Epithelial cell of esophagus (primary cell): ENCODE measurements around the gene JADE2.
A peak's percentile ranks its signal among the peaks of the same experiment; 100 is the strongest.

Experiments
- DNase-seq: peaks from one replicate; pipeline ENCODE4 v3.0.0; 2010; ENCODE audit warnings: low read depth
- H3K4me3 ChIP-seq: 2 replicates; pipeline ENCODE4 v1.5.1; 2011; ENCODE audit warnings: mild to moderate bottlenecking, low read length, control low read depth
- TF ChIP-seq, protein P1 (sequence below): IDR thresholded peaks from 2 replicates; pipeline ENCODE4 v1.5.1; 2011; ENCODE audit warnings: low read depth, mild to moderate bottlenecking, low read length, control low read depth, inconsistent platforms; ENCODE audit not compliant: insufficient read depth; ENCODE audit errors: missing control alignments

JADE2 gene

DNA sequence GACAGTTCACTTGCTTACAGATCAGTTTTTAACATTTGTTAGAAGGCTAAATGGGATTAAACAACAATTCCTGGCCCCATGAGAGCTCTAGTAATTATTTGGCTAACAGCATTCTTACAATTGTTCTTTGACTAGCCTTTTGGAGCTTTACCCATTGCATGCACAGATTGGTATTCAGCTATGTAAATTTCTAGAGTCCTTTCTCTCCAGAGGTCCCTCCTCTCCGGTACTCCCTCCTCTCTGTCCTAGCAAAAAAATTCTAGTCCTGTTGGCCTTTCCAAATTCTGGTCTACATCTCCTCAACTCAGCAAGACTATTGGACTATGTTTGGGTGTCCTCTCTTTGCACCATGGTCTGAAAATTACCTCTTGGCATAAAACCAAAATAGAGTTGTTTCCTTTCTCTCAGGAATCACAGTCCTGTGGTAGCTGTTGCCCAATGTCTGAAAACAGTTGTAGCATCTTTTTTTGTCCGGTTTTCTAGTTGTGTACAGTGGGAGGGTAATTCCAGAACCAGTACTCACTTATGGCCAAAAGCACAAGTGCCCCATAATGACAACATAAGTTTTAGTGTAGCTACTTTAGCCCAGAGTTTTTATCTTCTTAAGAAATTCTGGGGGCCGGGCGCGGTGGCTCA, 89.1 kb downstream of the JADE2 start:
- no peak for DNase-seq
- TF ChIP-seq, protein P1, sequence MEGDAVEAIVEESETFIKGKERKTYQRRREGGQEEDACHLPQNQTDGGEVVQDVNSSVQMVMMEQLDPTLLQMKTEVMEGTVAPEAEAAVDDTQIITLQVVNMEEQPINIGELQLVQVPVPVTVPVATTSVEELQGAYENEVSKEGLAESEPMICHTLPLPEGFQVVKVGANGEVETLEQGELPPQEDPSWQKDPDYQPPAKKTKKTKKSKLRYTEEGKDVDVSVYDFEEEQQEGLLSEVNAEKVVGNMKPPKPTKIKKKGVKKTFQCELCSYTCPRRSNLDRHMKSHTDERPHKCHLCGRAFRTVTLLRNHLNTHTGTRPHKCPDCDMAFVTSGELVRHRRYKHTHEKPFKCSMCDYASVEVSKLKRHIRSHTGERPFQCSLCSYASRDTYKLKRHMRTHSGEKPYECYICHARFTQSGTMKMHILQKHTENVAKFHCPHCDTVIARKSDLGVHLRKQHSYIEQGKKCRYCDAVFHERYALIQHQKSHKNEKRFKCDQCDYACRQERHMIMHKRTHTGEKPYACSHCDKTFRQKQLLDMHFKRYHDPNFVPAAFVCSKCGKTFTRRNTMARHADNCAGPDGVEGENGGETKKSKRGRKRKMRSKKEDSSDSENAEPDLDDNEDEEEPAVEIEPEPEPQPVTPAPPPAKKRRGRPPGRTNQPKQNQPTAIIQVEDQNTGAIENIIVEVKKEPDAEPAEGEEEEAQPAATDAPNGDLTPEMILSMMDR: no peak
- no peak overlapping the region for H3K4me3 ChIP-seq

DNA sequence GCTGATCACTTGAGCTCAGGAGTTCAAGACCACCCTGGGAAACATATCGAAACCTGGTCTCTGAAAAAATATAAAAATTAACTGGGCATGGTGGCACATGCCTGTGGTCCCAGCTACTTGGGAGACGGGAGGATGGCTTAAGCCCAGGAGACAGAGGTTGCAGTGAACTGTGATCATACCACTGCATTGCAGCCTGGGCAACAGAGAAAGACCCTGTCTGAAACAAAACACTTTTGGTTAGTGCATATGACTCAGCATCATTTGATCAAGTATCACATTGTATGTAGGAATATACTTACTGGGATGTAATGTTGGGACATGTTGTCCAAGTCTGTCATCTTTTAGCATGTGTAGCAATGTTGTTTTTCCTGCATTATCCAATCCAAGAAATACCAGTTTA, 95.2 kb downstream of the JADE2 start:
- TF ChIP-seq, protein P1: no peak
- DNase-seq: no peak
- no peak overlapping the region for H3K4me3 ChIP-seq

DNA sequence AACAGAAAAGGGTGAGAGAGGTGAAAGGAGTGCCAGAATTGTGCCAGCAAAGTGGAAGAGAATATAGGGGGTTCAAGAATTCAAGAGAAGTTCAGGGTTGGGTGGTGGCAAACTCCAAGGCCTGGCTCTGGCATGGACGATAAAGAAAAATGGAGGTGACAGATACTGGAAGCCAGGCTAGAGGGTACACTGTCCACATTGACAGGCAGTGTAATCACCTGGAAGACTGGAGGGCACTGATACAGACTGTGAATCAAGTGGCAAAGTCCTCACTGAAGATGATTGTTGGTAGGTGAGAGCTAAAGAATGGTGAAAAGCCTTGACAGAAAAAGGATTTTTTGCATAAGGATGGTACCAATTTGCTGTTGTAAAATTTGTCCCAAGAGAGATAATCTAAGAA, 100.1 kb downstream of the JADE2 start:
- no peak for DNase-seq
- no peak overlapping the region for H3K4me3 ChIP-seq
- TF ChIP-seq, protein P1: no peak

DNA sequence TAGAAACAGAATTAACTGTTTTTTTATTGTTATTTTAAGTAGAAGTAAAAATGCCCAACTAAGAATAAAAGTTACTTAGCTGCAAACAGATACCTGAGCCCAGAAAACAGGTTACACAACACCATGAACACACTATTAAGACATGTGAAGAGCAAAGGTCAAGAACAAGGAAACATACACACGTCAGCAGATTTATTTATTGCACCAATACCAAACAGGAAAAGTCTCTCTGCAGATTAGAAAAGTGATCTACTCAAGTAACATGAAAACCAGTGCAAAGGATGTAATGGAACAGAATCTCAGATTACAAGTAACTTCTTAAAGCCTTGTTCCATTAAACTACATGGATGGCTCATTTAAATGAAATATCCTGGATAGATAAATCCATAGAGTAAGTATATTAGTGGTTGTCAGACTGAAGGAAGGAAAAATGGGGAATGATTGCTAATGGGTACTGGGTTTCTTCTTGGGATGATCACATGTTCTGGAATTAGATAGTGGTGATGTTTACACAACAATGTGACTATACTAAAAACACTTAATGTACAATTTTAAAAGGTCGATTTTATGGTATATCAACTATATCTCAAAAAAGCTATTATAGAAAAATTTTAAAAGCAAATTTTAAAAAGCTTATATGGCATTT, 101.0 kb downstream of the JADE2 start:
- TF ChIP-seq, protein P1: no peak
- peak; percentile 92 for DNase-seq
- H3K4me3 ChIP-seq: no peak overlapping the region
